GM21515 (cell line): ENCODE results near the gene COLEC12.

Experiments
- ATAC-seq: cut with Tn5 transposase; IDR thresholded peaks from one replicate; pipeline ENCODE4 v1.9.1; 2021; ENCODE audit not compliant: unreplicated experiment

The COLEC12 gene

GRCh38 chr18:475202-476031, 25.1 kb downstream of the COLEC12 start:
- no peak for ATAC-seq

GRCh38 chr18:474416-474815, 26.1 kb downstream of the COLEC12 start:
- ATAC-seq, result no peak

- no peak for ATAC-seq
Measured at GRCh38 chr18:473802-474201, 26.7 kb downstream of the COLEC12 start.

GRCh38 chr18:471716-472115, 28.8 kb downstream of the COLEC12 start:
- ATAC-seq, result no peak

GRCh38 chr18:470661-471501, 29.6 kb downstream of the COLEC12 start:
- ATAC-seq, result no peak

GRCh38 chr18:468955-469790, 31.3 kb downstream of the COLEC12 start:
- ATAC-seq, result no peak

GRCh38 chr18:463827-464541, 36.5 kb downstream of the COLEC12 start:
- ATAC-seq, result no peak

GRCh38 chr18:463403-463802, 37.1 kb downstream of the COLEC12 start:
- no peak for ATAC-seq

GRCh38 chr18:461762-462161, 38.7 kb downstream of the COLEC12 start:
- no peak for ATAC-seq

- no peak for ATAC-seq
Measured at GRCh38 chr18:460791-461190, 39.7 kb downstream of the COLEC12 start.

- no peak for ATAC-seq
Measured at GRCh38 chr18:459814-460593, 40.5 kb downstream of the COLEC12 start.

GRCh38 chr18:457521-458412, 42.7 kb downstream of the COLEC12 start:
- no peak for ATAC-seq

GRCh38 chr18:457140-457519, 43.4 kb downstream of the COLEC12 start:
- ATAC-seq, result no peak

GRCh38 chr18:456361-457139, 44.0 kb downstream of the COLEC12 start:
- ATAC-seq, result no peak

- ATAC-seq, result no peak
Measured at GRCh38 chr18:453400-453799, 47.1 kb downstream of the COLEC12 start.

- no peak for ATAC-seq
Measured at GRCh38 chr18:452816-453215, 47.7 kb downstream of the COLEC12 start.

- ATAC-seq, result no peak
Measured at GRCh38 chr18:449374-449773, 51.1 kb downstream of the COLEC12 start.
